Stimulated activated CD4-positive, alpha-beta T cell treated with anti-CD3 and anti-CD28 coated beads, Interleukin-4, amount 100 ng/mL, for 1 hour (primary cell): ENCODE data around the gene HBG1.

ENCODE experiments used
- DNase-seq: peaks from one replicate; pipeline ENCODE4 v3.0.0-alpha.2; 2020

Gene HBG1

DNA sequence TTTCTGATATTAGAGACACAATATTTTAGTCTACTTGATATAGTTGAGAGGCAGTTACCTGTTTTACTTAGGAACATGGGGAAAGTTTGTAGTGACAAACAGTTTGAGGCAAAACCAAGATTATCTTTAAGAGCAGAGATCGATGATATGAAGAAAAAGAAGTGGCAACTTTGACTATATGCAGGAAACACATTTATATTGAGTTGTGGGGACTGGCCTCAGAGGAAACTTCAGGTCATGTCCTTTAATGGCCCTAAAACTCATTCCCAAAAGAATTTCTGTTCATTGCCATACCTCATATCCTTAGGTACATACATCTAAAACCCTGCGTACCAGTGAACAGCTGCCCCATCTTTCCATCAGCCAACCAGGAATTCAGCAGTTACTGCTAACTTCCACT lies 4.5 kb downstream of the HBG1 start:
- no peak for DNase-seq

GRCh38 chr11:5243816-5244180 lies 5.9 kb downstream of the HBG1 start:
- DNase-seq: no peak

DNA sequence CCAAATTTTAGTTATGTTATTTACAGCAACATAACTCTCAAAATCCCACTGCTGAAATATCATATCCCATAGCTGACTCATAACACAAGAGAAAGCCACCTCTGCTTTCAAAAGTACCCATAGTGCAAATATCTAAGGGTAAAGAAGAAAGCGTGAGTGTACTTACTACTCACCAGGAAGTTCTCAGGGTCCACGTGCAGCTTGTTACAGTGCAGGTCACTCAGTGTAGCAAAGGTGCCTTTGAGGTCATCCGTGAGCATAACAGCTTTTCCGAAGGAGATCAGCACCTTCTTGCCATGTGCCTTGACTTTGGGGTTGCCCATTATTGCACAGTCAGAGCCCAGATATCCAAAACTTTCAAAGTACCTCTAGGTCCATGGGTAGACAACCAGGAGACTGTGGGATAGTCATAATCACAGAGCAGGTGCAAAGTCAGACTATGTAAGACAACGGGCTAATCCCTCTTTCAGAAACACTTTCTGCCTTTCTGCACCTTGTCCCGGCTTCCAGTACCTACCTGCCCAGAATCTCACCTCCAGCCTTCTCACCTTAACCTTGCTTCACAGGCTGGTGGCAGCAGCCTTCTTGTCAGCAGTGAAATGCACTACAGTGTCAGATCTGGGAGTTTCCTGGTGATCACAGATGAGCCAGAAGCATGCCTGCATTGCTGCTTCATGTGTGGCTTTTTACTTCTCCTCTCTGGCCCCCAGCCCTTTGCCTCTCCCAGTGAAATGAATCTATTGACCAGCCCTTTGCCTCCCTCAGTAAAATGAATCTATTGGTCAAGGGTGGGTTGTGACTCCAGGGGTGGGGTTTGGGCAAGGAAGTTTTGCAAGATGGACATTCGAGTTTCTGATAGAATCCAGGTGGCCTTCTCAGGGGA lies 6.5 kb downstream of the HBG1 start:
- no peak for DNase-seq

DNA sequence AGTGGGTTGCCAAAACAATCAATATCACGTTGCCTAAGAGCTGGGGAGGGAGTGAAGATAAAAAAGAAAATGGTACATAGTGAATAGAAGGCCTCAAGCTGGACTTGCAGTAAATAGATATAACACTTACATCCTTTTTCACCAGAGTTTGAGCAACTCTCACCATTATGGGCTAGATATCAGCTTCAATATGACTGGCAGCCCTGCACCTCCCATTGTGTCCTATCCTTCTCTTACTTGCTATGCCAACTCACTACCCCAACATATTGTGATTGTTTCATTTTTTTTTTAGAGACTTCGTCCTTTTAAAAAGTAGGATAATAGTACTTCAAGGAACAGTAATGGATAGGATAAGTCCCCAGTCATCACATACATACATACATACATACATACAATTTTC lies 7.4 kb downstream of the HBG1 start:
- DNase-seq: no peak

- DNase-seq: no peak
Measured at GRCh38 chr11:5241458-5241857, 8.2 kb downstream of the HBG1 start.

DNA sequence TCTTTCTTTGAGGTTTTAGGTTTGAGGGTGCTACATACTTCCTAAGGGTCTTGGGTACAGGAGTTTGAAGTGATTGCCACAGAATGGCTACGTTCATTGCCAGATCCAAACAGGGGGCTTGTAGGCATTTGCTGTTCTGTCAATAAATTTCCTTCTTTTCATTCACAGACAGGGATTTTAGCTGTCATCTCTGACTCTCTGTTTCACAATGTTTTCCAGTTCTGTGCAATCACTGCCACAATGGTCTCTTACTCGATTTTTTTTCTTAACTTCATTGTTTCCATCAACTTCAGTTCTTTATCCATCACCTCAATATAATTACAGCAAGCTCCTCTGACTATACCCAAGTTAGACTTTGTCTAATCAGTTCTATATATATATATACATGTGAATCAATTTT lies 9.2 kb downstream of the HBG1 start:
- DNase-seq: no peak

GRCh38 chr11:5240056-5240455 lies 9.6 kb downstream of the HBG1 start:
- no peak for DNase-seq

DNA sequence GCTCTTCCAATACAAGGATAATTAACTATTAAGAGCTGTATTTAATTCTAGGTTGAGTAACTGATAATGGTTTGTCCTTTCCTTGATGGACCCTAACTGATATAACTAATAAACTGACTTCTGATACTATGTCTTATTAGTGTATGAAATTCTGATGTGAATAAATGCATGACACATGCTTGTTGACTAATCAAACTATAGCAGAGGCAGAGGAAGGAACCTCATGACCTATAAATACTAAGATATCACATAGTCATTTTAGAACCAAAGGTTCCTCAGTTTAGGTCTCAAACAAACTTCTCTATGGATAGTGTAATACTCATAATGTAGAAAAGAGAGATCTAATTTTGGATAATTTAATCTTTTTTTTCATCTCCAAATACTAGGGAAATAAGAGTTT lies 10.6 kb downstream of the HBG1 start:
- no peak for DNase-seq

DNA sequence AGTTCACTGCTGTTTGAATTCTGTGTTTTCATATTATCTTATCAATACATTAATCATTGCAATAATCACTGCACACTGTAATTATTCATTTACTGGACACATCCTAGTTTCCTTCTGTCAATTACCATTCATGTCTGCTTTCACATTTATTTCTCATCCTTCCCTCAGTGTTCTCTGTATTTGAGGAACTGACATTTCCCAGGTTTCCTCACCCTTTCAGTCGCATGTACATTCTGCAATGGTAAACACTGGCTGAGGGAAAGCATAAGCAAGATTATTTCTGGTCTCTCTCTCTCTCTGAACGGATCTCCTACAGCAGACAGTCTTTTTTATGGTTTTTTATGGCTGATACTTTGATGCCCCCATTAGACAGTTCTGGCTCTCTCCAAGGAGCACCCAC lies 11.2 kb downstream of the HBG1 start:
- DNase-seq: no peak

DNA sequence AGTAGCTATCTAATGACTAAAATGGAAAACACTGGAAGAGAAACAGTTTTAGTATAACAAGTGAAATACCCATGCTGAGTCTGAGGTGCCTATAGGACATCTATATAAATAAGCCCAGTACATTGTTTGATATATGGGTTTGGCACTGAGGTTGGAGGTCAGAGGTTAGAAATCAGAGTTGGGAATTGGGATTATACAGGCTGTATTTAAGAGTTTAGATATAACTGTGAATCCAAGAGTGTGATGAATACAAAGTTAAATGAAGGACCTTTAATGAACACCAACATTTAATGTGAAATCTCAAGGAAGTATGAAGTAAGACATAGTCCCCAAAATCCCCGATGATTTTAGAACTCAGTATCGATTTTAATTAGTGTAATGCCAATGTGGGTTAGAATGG lies 12.2 kb downstream of the HBG1 start:
- DNase-seq: no peak

DNA sequence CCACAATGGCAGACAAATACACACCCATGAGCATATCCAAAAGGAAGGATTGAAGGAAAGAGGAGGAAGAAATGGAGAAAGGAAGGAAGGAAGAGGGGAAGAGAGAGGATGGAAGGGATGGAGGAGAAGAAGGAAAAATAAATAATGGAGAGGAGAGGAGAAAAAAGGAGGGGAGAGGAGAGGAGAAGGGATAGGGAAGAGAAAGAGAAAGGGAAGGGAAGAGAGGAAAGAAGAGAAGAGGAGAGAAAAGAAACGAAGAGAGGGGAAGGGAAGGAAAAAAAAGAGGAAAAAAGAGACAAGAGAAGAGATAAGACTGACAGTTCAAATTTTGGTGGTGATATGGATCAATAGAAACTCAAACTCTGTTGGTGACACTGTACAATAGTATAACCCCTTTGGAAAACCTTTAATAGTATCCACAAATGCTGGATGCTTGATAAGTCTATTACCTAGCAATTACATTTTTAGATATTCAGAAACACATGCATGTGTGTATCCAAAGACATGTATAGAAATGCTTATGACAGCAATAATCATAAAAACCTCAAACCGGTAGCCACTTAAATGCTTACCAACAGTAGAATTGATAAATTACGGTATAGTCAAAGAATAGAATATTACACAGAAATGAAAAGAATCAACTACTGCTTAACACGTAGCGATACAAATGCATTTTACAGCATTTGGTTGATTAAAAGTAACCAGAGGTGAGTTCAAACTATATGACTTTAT lies 14.1 kb downstream of the HBG1 start:
- no peak for DNase-seq

DNA sequence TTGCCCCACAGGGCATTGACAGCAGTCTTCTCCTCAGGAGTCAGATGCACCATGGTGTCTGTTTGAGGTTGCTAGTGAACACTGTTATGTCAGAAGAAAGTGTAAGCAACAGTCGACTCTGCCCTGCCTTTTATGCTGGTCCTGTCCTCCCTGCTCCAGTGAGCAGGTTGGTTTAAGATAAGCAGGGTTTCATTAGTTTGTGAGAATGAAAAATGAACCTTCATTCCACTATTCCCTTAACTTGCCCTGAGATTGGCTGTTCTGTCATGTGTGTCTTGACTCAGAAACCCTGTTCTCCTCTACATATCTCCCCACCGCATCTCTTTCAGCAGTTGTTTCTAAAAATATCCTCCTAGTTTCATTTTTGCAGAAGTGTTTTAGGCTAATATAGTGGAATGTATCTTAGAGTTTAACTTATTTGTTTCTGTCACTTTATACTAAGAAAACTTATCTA lies 15.2 kb downstream of the HBG1 start, which contains the start of gene HBD:
Gene HBD (minus strand): TSS at position 103 of the 454 bp plus-strand sequence. CDS start 50 bp downstream, at position 53.
- DNase-seq: no peak

GRCh38 chr11:5233307-5233706 lies 16.4 kb downstream of the HBG1 start:
- DNase-seq: no peak

- DNase-seq: no peak
Measured at GRCh38 chr11:5232821-5233220, 16.8 kb downstream of the HBG1 start.

DNA sequence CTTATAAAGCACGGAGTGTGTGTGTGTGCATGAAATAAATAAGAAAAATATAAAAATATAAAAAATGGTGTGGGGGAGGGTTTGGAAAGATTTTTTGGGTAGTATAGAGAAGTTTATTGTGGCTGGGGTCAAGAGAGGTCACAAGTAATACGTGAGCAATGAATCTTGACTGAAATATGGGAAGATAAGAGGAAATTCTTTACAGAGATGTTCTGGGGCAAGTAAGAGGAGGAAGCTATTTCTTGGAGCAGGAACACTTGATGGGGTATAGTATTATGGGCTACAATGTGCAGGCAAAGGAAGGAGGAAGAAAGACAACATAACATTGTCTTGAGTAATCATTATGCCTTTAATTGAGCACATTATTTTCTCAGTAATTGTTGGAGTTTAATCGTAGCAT lies 17.5 kb downstream of the HBG1 start:
- DNase-seq: no peak

DNA sequence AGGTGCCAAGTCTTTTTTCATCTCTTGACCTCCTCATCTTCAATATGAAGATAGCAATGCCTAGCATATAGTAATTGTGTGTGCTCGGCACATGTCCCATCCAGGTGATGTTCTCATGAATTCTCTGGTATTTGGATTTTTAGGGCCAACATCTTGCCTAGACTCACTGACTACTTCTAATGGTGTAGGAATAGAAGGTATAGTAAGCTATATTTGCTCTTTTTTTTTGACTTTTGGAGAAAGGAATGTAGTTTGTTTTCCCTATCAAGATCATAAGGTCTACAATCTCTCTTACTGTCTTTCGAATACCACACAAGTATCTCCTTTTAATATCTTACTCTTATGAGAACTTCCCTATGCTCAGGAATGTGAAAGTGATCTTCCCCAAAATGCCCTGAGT lies 18.5 kb downstream of the HBG1 start:
- no peak for DNase-seq

DNA sequence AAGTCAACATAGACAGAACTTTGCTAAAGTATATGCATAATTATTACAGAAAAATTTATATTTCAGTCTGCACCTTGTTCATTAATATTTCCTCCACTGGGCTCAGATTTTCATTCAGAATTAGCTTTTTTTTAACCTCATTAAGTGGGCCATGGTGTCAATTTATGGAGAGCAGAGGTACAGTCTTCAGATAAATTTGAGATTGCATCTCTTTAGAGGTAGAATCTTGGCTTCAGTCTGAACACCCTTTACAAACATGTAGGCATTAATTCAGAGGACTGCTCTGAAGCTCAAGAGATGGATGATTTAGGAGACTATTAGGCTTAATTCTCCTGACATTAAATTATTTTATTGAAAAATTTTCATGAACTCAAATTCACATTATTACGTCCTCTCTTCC lies 19.4 kb downstream of the HBG1 start:
- DNase-seq: no peak

- DNase-seq: no peak
Measured at GRCh38 chr11:5229796-5230195, 19.9 kb downstream of the HBG1 start.

- DNase-seq: no peak
Measured at GRCh38 chr11:5229356-5229755, 20.3 kb downstream of the HBG1 start.

GRCh38 chr11:5228124-5228523 lies 21.5 kb downstream of the HBG1 start:
- DNase-seq: no peak

- DNase-seq: no peak
Measured at GRCh38 chr11:5227681-5228080, 22.0 kb downstream of the HBG1 start.

GRCh38 chr11:5226732-5227310 lies 22.8 kb downstream of the HBG1 start, which contains the start of gene HBB:
Gene HBB (minus strand): TSS chr11:5227071. CDS start chr11:5227021, 50 bp downstream.
- no peak for DNase-seq

GRCh38 chr11:5225480-5225871 lies 24.2 kb downstream of the HBG1 start:
- DNase-seq: no peak
